ENCODE data around the gene SLC6A8. TPM values are rescaled to one million over a fixed set of nuclear protein-coding genes. Genes with fewer than 3 reads are reported as not detected.

Gene SLC6A8
- total and polyA plus RNA-seq, 2 of the 4 experiments (the other 2 are of a cell fraction): 7.2 to 25.5 TPM

GRCh38 chrX:153735274-153735673, 47.5 kb downstream of the SLC6A8 start:
- ATAC-seq (ENCODE audit: low read depth) (no peak), DNase-seq (no peak)
- H3K56ac ChIP-seq (ENCODE audit: extremely low read depth, insufficient read depth, low read length): no peak overlapping the region
- no peak overlapping the region for H2AK9ac ChIP-seq (replicated peaks; ENCODE audit: low read depth, low read length, poor library complexity)
- no peak overlapping the region for H3K23ac ChIP-seq (ENCODE audit: low read depth, low read length)
- no TSS peak for BruUV-seq (replicated peaks)
- in situ Hi-C loops (cut with MboI; ENCODE audit: low sequenced_read_pairs): no loop called here
- no peak overlapping the region for H2BK120ac ChIP-seq (ENCODE audit: low read depth, low read length)
- H3K9me3 ChIP-seq (ENCODE audit: control insufficient read depth, insufficient read depth, low read length): peaks cover 1% of the 10 kb centered on the region; the same call in 1 of the 2 replicates
- no peak overlapping the region for H2BK15ac ChIP-seq (ENCODE audit: low read depth, low read length)
- CTCF ChIA-PET: no interaction called here
- WGBS, 2 experiments (ENCODE audit: extremely low coverage in 2 of 2, insufficient read length in 1 of 2): 40% methylated on average over 1 of the region's 9 CpGs; no CpG with 5 or more reads in 1 of the 2 experiments
- no peak overlapping the region for H3K18ac ChIP-seq (ENCODE audit: low read depth, low read length)
- TF ChIP-seq POLR2A (IDR thresholded peaks at IDR 0.05; ENCODE audit: low read depth, low read length) (no peak), CTCF (conservative IDR thresholded peaks at IDR 0.05; ENCODE audit: low read depth, low read length) (no peak), MAZ (IDR thresholded peaks at IDR 0.05; ENCODE audit: borderline replicate concordance, low read depth, low read length) (no peak), FOS (IDR thresholded peaks at IDR 0.05; ENCODE audit: low read depth, low read length) (no peak), NFE2L2 (IDR thresholded peaks at IDR 0.05; ENCODE audit: low read depth, low read length) (no peak), MXI1 (IDR thresholded peaks at IDR 0.05; ENCODE audit: borderline replicate concordance, low read depth, low read length) (no peak), USF2 (IDR thresholded peaks at IDR 0.05; ENCODE audit: low read depth, low read length) (no peak), ELK1 (IDR thresholded peaks at IDR 0.05; ENCODE audit: borderline replicate concordance, low read depth, low read length) (no peak), CHD1 (IDR thresholded peaks at IDR 0.05; ENCODE audit: low read depth, low read length) (no peak), RFX5 (IDR thresholded peaks at IDR 0.05; ENCODE audit: low read depth, low read length) (no peak), MAFK (IDR thresholded peaks at IDR 0.05; ENCODE audit: low read depth, low read length) (no peak), SMC3 (IDR thresholded peaks at IDR 0.05; ENCODE audit: low read depth, low read length) (no peak), CEBPB (IDR thresholded peaks at IDR 0.05; ENCODE audit: low read depth, low read length) (no peak), RAD21 (IDR thresholded peaks at IDR 0.05; ENCODE audit: low read length) (no peak), BHLHE40 (IDR thresholded peaks at IDR 0.05; ENCODE audit: low read depth, low read length) (no peak), RCOR1 (IDR thresholded peaks at IDR 0.05; ENCODE audit: insufficient replicate concordance, low read length) (no peak)
- H4K91ac ChIP-seq (ENCODE audit: insufficient read depth, low read depth, low read length): no peak overlapping the region
- peaks cover 10% of the 10 kb centered on the region; the same call in 1 of the 2 replicates for H3K36me3 ChIP-seq (ENCODE audit: control insufficient read depth, insufficient read depth, low read length)
- no peak overlapping the region for H2BK20ac ChIP-seq (ENCODE audit: low read depth, low read length)
- H2BK5ac ChIP-seq (ENCODE audit: low read depth, low read length, poor library complexity, severe bottlenecking): no peak overlapping the region
- no peaks in the 10 kb centered on the region for H3K4me1 ChIP-seq (ENCODE audit: control insufficient read depth, insufficient read depth, low read length)
- H3K4me3 ChIP-seq (ENCODE audit: insufficient read depth, low read depth, low read length): no peak overlapping the region
- H3K27me3 ChIP-seq (ENCODE audit: control insufficient read depth, insufficient read depth, low read length): no peaks in the 10 kb centered on the region
- H4K5ac ChIP-seq (ENCODE audit: low read depth, low read length): no peak overlapping the region
- POLR2A ChIA-PET (ENCODE audit: unreplicated experiment): no interaction called here
- no peaks in the 10 kb centered on the region for H3K79me1 ChIP-seq (ENCODE audit: low read depth in 1 of 2, low read length in 2 of 2)
- H3K27ac ChIP-seq (ENCODE audit: insufficient read depth, low read length): no peak overlapping the region
- H4K8ac ChIP-seq (ENCODE audit: low read depth in 2 of 2, low read length in 2 of 2): no peak overlapping the region
- no peak overlapping the region for H3K4me2 ChIP-seq (ENCODE audit: low read depth, low read length)
- H3K9me1 ChIP-seq (ENCODE audit: insufficient read depth, low read length): no peaks in the 10 kb centered on the region
- dilution Hi-C loops (cut with HindIII; ENCODE audit: low sequenced_read_pairs, unreplicated experiment): no loop called here
- H3K4ac ChIP-seq (ENCODE audit: low read depth, low read length): no peak overlapping the region
- intact Hi-C loops (cut with micrococcal nuclease): no loop called here
- H3K9ac ChIP-seq (ENCODE audit: low read depth, low read length): no peak overlapping the region
- H2AK5ac ChIP-seq (ENCODE audit: low read depth, low read length): no peak overlapping the region
- H3K14ac ChIP-seq (replicated peaks; ENCODE audit: low read depth, low read length): no peak overlapping the region
- no peaks in the 10 kb centered on the region for H4K20me1 ChIP-seq (ENCODE audit: insufficient read depth, low read length)
- no peak overlapping the region for H2AFZ ChIP-seq (replicated peaks; ENCODE audit: low read length, poor library complexity)
